WTC11 (cell line): ENCODE data around the gene TREH.
"Not testable (repeated sequence)": the region's sequence is repeated elsewhere in the genome, so short reads cannot be mapped to it uniquely, and the experiment has no call there.

Source experiments
- TF ChIP-seq, protein P1 (sequence below): sonication (generic); formaldehyde crosslinking; IDR thresholded peaks from 2 replicates; pipeline ENCODE4 v1.8.1; 2022; ENCODE audit warnings: missing genetic modification reagents, borderline replicate concordance
- TF ChIP-seq, protein P2 (sequence below): fragments of 200-600 bp; IDR thresholded peaks from 2 replicates; pipeline ENCODE4 v1.8.0; 2022; ENCODE audit warnings: antibody characterized with exemption
- TF ChIP-seq, protein P3 (sequence below): sonication (generic); formaldehyde crosslinking; IDR thresholded peaks from 2 replicates; pipeline ENCODE4 v1.8.0; 2022; ENCODE audit warnings: mild to moderate bottlenecking, missing genetic modification reagents
- TF ChIP-seq, protein P4 (sequence below): sonication (generic); formaldehyde crosslinking; IDR thresholded peaks from 2 replicates; pipeline ENCODE4 v1.8.0; 2022; ENCODE audit warnings: mild to moderate bottlenecking, missing genetic modification reagents

DNA sequence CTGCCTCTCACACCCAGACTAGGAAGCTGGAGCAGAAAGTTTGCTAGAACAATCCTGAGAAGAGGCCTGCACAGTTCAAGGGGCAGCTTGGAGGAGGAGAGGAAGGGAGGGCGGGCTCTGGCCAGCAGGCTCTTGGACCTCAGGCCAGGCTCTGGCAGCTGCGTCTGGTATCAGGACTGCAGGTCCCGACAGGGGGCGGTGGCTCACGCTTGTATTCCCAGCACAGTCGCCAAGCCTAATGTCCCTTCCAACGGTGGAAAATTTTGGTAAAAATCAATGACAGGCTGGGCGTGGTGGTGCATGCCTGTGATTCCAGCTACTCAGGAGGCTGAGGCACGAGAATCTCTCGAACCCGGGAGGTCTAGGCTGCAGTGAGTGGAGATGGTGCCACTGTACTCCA lies 542 bp downstream of the TREH start:
- TF ChIP-seq, protein P1, sequence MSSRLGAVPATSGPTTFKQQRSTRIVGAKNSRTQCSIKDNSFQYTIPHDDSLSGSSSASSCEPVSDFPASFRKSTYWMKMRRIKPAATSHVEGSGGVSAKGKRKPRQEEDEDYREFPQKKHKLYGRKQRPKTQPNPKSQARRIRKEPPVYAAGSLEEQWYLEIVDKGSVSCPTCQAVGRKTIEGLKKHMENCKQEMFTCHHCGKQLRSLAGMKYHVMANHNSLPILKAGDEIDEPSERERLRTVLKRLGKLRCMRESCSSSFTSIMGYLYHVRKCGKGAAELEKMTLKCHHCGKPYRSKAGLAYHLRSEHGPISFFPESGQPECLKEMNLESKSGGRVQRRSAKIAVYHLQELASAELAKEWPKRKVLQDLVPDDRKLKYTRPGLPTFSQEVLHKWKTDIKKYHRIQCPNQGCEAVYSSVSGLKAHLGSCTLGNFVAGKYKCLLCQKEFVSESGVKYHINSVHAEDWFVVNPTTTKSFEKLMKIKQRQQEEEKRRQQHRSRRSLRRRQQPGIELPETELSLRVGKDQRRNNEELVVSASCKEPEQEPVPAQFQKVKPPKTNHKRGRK (CRISPR knock-in tag), result not testable (repeated sequence)
- TF ChIP-seq, protein P2, sequence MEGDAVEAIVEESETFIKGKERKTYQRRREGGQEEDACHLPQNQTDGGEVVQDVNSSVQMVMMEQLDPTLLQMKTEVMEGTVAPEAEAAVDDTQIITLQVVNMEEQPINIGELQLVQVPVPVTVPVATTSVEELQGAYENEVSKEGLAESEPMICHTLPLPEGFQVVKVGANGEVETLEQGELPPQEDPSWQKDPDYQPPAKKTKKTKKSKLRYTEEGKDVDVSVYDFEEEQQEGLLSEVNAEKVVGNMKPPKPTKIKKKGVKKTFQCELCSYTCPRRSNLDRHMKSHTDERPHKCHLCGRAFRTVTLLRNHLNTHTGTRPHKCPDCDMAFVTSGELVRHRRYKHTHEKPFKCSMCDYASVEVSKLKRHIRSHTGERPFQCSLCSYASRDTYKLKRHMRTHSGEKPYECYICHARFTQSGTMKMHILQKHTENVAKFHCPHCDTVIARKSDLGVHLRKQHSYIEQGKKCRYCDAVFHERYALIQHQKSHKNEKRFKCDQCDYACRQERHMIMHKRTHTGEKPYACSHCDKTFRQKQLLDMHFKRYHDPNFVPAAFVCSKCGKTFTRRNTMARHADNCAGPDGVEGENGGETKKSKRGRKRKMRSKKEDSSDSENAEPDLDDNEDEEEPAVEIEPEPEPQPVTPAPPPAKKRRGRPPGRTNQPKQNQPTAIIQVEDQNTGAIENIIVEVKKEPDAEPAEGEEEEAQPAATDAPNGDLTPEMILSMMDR, result not testable (repeated sequence)
- TF ChIP-seq, protein P3, sequence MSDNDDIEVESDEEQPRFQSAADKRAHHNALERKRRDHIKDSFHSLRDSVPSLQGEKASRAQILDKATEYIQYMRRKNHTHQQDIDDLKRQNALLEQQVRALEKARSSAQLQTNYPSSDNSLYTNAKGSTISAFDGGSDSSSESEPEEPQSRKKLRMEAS (CRISPR knock-in tag), result not testable (repeated sequence)
- TF ChIP-seq, protein P4, sequence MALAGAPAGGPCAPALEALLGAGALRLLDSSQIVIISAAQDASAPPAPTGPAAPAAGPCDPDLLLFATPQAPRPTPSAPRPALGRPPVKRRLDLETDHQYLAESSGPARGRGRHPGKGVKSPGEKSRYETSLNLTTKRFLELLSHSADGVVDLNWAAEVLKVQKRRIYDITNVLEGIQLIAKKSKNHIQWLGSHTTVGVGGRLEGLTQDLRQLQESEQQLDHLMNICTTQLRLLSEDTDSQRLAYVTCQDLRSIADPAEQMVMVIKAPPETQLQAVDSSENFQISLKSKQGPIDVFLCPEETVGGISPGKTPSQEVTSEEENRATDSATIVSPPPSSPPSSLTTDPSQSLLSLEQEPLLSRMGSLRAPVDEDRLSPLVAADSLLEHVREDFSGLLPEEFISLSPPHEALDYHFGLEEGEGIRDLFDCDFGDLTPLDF, result not testable (repeated sequence)
